Stimulated activated CD8-positive, alpha-beta memory T cell treated with anti-CD3 and anti-CD28 coated beads, Interleukin-12 subunit alpha, Interleukin-12 subunit beta, amount 100 ng/mL, for 1 hour (primary cell): ENCODE data around the gene SLC25A10.
"Not testable (repeated sequence)": the region's sequence is repeated elsewhere in the genome, so short reads cannot be mapped to it uniquely, and the experiment has no call there.

Experiments
- DNase-seq: peaks from one replicate; pipeline ENCODE4 v3.0.0-alpha.2; 2020; ENCODE audit warnings: low read depth

Gene SLC25A10, protein sequence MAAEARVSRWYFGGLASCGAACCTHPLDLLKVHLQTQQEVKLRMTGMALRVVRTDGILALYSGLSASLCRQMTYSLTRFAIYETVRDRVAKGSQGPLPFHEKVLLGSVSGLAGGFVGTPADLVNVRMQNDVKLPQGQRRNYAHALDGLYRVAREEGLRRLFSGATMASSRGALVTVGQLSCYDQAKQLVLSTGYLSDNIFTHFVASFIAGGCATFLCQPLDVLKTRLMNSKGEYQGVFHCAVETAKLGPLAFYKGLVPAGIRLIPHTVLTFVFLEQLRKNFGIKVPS

DNA sequence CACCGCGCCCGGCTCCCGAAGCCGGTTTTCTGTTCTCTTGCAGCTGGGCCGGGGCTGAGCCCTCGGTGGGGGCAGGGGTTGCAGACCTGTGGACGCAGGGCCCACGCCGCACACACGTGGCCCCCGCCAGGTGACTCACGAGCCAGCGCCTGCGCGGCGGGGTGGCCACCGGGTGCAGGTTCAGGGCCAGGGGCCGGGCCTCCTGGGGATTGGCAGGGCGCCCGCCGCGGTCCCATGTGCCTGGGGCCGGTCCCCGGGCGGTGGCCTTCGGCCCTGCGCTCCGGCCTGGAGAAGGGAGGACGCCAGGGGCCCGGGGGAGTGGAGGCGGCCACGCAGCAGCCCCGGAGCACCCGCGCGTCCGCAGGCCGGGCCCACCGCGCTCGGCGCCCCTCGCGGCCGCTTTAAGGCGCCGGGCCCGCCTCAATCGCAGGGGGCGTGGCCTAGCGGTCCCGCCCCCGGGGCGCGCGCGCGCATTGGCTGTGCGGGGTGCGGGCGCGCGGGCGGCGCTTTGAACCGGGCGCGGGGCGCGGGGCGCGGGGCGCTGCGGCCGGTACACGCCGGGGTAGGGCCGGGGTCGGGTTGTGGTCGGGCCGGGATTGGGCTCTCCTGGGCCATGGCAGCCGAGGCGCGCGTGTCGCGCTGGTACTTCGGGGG, at the start of gene SLC25A10:
SLC25A10 (plus strand) TSS at position 471 of the 654 bp plus-strand sequence; CDS start at position 614, 143 bp downstream.
- peak; percentile 46 for DNase-seq

DNA sequence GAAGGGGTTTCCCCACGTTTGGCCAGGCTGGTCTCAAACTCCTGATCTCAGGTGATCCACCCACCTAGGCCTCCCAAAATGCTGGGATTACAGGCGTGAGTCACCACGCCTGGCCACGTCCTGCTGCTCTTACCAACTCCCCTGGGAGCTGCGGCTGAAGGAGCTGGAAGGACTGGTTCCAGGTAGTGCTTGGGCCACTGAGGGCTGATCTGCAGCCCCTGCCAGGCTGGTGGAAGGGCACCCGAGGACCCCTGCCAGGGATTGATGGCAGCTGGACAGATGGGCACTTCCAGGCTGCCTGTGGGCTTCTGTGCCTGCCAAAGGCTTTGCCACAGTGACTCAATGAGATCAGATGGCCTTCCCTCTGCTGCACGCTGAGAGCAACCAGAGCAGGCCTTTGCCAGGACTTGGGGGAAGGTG, 48.0 kb upstream of the SLC25A10 start:
- no peak for DNase-seq

DNA sequence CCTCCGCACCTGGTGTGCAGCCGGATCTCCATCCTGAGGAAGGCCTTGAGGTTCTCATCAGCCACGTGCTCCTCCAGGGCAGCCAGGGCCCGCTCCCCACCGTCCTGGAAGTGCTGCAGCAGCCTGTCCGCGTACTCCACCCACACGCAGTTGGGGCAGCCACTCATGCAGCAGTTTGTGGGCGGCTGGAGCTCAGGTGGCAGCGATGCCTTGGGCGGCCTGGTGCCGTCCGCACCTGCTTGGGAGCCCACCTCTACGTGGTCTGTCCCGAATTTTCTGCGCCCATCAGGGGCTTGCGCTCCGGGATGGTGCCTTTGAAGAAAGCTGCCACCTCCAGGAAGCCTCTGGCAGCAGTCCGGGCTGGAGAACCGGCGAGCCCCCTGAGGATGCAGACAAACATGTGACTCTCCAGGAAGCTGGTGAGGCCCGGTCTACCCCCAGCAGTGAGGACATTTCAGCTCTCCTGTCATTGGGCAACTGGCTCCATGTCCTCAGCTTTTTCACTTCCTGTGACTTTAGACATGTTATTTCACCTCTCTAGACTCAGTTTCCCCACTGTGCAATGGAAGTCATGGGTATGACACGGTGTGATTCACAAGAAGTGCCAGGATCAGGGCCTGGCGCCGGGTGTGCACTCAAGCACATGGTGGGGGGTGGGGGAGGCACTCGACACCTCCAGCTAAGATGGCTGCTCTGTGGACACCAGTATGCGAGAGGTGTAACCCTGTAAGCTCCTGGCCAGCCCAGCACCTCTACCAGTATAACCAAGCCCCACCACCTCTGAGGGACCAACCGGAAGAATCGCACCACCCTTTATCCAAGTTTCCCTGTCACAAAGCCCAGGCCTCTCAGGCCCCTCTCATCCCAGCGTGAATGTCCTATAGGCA, 46.6 kb upstream of the SLC25A10 start:
- DNase-seq = no peak

DNA sequence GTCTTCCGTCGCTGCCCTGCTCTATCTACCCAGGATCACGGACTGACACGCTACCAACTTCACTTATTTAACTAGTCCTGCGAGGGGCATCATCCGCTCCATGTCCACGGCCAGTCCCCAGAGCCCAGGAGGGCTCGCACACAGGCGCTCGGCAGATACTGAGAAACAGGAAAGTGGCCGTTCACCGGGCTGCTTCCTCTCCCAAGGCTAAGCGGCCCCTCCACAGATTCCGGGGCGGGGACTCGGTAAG, 46.1 kb upstream of the SLC25A10 start:
- DNase-seq = no peak

DNA sequence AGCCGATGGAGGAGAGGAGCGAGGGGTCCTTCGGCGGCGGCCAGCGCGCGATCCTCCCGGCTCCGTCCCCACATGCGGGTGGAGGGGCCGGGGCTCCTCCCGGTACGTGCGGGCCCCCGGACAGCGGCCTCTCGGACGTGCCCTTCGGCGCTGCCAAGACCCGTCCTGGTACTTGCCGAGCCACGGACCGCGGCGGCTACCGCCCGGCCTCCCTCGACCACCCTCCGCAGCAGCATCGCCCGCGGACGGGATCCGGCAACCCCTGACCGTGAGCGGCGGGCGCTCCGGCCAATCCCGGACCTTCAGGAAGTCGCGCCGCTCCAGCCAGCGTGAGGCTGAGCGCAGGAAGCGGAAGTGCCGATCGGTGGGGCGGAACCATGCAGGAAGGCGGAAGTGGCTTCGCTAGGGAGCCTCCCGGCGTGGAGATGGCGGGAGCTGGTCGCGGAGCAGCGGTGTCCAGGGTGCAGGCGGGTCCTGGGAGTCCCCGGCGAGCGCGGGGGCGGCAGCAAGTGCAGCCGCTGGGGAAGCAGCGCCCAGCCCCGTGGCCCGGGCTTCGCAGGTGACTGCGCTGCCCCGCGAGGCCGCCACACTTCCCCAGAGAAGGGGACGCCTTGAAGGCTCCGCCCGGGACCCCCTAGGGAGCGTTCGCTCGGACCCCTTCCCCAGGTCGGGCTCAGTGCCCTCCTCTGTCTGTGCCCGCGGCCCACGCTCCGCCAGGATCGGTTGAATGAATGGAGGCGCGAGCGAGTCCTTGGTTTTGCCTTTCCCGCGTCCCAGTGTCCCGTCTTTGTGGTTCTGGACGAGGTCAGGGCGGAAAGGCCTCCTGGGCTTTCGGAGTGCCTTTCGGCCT, 45.5 kb upstream of the SLC25A10 start, which contains the start of the genes CCDC137 and OXLD1:
CCDC137 (plus strand) TSS at position 396 of the 850 bp plus-strand sequence; CDS start at position 426, 30 bp downstream.
OXLD1 (minus strand) TSS at position 264 of the 850 bp plus-strand sequence; CDS start at position 236, 28 bp downstream.
- DNase-seq = peak; percentile 84

DNA sequence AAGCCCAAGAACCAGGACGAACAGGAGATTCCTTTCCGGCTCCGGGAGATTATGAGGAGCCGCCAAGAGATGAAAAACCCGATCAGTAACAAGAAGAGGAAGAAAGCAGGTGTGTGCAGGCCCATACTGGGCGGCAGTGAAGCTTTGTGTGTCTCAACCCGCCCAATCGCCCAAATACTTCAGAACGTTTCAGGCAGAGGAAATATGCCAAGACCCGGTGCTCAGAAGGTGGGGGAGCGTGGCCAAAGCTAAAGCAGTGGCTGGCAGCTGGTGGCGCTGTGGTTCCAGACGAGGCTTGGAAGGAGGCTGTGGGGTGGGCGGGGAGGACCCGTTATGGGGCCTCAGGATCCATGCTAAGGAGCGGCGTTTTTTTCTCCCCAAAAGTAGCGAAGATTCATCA, 44.3 kb upstream of the SLC25A10 start:
- no peak for DNase-seq

DNA sequence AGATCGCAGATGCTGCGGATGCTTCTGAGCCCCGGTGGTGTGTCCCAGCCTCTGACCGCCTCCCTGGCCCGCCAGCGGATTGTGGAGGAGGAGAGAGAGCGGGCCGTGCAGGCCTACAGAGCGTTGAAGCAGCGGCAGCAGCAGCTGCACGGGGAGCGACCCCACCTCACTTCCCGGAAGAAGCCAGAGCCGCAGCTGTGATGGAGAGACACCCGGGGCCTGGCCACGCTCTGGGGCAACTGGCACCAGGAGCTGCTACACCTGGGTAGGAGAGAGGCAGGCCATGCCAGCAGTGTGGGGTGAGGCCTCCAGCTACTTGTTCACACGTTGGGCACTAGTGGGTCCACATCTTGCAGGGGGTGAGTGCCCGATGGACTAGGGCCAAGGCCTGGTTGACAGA, 39.6 kb upstream of the SLC25A10 start:
- DNase-seq = no peak

DNA sequence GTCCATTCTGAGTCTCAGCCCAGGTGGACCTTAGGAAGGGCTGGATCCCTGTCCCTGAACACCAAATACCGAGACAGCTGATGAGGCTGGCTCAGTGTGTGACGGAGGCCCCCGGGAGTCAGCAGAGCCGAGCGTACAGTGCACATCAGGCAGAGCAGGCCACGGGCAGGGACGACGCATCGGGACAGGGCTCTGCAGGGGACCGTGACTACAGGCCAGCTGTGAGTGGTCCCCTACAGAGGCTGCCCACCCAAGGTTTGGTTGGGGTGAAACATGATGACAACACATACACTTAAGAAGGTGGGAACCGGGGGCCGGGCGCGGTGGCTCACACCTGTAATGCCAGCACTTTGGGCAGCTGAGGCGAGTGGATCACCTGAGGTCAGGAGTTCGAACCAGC, 39.1 kb upstream of the SLC25A10 start:
- DNase-seq = no peak

DNA sequence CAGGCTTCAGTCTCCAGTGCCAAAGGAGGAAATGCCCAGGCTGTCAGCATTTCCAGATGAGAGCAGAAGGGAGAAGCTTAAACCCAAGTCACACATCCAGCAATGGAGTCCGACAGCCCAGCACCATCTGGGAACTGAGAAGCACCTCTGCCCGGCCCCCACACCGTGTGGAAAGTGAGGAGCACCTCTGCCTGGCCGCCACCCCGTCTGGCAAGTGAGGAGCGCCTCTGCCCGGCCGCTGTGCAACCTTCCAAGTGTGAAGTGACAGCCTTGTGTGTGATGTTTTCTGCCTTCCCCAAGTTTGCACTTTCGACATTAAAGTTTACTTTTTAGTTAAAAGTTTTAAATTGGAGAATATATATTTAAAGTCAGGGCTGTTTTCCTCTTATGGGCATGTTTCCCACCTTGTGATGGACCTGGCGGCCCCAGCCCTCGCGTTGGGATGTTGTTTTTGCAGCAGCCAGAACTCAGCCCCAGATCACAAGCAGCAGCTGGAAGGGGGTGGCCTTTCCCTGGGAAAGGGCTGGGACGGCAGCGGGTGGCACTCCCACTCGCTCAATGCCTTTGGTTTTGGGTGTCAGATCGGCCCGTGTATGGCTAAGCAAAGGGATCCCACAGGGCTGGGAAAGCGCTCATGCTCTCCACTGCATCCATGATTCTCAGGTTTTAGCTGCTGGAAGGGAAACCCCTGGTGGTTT, 38.4 kb upstream of the SLC25A10 start:
- DNase-seq = no peak

DNA sequence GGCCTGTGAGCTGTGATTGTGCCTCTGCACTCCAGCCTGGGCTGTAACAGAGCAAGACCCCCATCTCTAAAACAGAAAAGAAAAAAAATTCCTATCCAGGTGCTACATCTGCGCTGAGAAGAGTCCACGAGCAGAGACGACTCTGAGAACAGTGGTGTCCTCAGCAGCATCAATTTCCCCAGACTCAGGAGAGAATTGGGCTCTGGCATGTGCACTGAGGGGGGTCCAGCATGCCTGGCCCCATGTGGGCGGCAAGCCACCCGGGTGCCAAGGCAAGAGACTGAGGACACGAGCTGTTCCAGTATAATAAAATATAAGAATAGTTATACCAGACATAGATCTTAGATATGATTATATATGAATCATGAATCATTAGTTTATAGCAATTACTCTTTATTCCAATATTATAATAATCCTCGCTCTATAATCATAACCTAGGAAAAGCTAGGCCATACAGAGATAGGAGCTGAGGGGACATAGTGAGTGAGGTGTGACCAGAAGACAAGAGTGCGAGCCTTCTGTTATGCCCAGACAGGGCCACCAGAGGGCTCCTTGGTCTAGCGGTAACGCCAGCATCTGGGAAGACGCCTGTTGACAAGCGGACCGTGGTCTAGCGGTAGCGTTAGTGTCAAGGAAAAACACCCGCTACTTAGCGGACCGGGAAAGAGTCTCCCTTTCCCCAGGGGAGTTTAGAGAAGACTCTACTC, 36.4 kb upstream of the SLC25A10 start:
- not testable (repeated sequence) for DNase-seq

DNA sequence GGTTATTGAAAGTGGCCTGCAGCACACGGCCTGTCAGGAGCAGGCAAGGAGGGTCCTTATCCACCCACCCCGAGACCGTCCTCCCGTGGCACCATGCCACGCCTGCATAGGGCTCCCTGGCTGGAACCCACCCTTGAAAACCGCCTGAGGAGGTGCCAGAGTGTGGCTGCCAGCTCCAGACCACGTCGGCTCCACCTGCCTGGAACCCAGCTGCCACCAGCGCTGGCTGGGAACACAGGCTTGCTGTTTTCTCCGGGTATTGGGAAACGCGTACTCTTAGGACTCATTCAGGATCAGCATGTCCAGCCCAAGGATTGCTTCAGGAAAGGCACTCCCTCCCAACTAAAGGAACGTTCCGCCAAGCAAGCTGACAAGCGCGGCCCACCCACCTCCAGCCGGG, 35.2 kb upstream of the SLC25A10 start:
- no peak for DNase-seq

DNA sequence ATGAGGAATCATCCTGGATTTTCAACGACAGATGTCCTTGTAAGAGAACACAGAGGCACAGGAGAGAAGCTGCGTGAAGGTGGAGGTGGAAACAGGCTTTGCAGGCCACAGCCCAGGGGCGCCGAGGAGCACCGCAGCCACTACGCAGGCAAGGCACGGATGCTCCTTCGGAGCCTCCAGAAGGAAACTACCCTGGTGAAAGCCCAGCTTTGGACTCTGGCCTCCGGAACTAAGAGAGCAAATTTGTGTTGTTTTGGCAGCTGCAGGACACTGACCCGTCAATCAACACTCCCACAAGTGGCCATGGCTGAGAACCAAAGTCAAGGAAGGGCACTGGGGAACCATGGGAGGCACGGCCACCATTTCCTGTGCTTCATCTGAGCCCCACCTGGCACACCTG, 31.9 kb upstream of the SLC25A10 start:
- no peak for DNase-seq

DNA sequence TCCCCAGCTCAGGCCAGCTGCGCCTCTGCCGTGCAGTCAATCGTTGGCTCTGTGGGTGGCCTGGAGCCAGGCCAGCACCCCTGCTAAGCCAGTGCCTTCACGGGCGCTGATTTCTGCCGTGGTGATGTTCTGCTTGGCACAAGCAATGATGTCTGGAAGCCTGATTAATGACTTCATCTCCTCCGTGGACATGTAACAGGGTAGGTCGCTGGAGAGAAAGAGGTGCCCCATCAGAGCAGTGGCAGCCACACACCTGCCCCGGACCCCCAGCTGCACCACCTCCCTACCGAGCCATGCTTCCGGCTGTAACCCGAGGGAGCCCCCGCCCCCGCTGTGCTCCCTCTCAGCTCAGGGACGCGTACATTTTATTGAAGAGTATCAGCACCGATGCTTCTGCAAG, 30.4 kb upstream of the SLC25A10 start:
- no peak for DNase-seq

DNA sequence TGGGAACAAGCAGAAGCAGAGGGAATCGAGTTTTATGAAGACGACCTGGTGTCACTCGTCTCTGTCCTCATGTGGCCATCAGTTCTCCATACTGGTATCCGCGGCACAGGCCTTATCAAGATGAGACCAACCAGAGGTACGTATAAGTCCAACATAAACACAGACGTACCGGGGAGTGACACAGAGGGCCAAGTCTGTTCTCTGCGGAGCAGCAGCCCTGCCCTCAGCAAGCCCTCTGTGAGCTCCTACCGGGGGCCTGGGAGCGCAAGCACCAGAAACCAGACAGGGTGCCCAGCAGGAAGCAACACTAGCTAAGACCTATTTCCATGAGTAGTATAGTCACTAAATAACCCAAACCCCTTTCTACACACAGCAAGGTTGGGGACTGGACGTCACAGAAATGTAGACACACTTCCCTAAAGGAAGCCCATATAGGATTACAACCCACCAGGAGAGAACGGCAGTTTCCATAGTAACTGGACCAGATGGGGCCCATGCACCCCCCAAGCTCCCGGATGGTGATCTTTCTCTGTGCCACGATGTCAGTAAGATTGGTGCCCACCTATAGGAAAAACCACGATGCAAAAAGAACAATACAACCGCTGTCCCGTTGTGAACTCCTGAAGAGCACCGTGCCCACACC, 29.4 kb upstream of the SLC25A10 start:
- DNase-seq = no peak

DNA sequence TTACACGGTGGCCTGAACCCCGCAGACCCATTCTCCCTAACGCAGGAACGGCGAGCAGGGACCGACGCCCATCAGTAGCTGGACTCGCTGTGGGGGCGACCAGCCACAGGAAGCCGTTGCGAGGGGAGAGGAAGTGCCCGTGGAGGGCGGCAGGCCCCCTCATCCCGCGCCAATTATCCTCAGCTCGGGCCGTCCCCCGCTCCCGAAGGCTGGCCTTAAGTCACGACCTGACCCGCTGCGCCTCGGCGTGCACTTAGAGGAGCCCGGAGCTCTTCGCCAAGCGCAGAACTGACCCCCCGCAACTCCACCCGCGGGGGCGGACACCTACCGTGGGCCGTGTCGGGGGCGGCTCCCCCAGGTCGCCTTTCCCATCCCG, 28.9 kb upstream of the SLC25A10 start:
- no peak for DNase-seq

DNA sequence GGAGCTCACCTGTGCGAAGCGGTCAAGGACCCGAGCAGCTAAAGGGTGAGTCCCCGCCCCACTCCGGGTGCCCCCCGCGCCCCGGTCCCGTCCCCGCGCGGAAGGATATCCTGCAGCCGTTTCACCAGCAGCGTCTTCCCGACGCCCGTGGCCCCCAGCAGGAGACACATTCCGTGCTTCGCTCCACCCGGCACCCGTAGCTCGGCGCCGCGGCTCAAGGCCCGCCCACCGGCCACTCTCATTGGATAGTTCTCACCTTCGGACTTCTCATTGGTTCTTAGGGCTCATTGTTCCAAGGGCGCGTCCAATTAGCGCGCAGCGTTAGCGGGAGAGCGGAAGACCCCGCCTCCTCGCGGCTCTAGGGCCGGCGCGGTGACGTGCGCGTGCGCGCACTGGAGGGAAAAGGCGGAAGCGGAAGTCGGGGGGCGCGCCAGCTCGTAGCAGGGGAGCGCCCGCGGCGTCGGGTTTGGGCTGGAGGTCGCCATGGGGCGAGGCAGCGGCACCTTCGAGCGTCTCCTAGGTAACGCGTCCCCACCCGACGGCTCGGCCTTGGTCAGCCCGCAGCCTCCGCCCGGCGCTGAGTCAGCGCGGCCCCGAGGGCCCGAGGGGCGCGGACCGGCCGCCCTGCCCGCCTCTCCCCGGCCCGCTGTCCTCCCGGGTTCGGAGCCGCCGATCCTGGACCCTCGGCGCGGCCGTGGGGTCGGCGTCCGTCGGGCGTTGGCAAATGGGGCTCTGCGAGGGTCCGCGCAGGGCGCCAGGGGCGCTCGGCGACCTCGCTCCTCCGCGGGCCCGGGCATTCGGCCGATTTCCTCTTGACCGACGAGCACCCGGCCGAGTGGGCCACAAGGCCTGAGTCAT, 28.3 kb upstream of the SLC25A10 start, which contains the start of the genes ARL16 and HGS:
ARL16 (minus strand) TSS at position 214 of the 858 bp plus-strand sequence; CDS start at position 170, 44 bp downstream.
HGS (plus strand) TSS at position 428 of the 858 bp plus-strand sequence; CDS start at position 484, 56 bp downstream.
- peak; percentile 95 for DNase-seq

DNA sequence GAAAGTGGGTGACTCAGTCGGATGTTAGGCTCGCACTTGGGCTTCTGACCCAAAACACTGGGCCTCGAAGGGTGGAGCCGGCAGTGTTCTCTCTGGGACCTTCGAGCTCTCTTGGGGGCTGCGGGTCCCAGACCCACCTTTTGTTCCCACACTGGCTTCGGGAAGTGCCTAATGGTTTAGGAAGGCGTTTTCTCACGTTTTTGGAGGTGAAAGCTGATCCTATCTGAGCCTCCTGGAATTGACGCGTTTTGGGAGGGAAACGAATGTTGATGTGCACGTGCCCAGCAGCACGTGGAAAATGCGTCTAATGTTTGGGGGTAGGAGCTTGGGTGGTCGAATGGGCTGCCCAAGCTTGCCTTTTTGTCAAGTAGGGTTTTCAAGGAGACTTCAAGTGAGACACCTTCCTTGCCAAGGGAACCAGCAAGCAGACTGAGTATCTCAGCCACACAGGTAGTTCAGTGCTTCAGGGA, 27.6 kb upstream of the SLC25A10 start:
- DNase-seq = no peak

DNA sequence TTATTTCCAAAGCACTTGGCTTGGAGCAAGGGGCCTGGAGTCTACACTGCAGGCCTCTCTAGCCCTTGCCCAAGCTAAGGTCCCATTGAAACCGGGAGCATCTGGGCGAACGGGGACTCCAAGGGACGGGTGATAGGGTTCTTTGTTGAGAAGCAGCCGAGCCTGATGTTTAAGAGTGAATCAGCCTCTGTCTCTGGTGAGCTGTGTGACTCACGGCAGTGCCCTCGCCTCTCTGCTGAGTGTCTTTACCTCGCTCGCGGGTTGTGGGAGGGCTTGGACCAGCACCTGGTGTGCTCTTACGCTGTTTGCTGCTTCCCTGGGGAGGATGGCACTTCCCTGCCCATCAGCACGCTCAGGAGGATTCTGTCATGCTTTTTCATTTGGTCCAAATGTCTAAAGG, 27.0 kb upstream of the SLC25A10 start:
- no peak for DNase-seq

DNA sequence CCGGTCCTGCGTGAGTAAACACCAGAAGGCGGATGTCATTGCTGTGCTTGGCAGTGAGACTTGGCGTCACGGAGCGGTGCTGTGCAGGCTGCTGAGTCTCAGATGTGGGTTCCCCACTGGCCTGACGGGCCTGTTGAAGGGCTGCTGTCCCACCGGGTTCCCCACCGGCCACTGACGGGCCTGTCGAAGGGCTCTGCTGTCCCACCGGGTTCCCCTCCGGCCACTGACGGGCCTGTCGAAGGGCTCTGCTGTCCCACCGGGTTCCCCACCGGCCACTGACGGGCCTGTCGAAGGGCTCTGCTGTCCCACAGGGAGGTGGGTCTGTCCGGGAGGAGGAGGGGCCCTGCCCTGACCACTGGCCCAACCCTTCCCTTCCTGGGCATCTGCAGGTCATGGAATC, 25.5 kb upstream of the SLC25A10 start:
- no peak for DNase-seq
